ENCODE measurements around the gene MORF4L1.

GRCh38 chr15:78898540-78898939, 25.9 kb downstream of the MORF4L1 start:
- TF ChIP-seq EZH2 (IDR thresholded peaks at IDR 0.05; ENCODE audit: insufficient read depth, poor library complexity, severe bottlenecking) (no peak), EZH2phosphoT487 (IDR thresholded peaks at IDR 0.05; ENCODE audit: insufficient read depth, low read depth) (no peak)

Data from GM23248 (cell line).